AG04449 (cell line): ENCODE measurements around the gene CLK2.

Experiments used
- CTCF ChIA-PET: fragments of 350-600 bp; formaldehyde crosslinking; extraction: SDS; loops from one replicate; lab custom pipeline; 2021; ENCODE audit warnings: antibody characterized with exemption; lab: Yijun Ruan, JAX
- POLR2A ChIA-PET: fragments of 400-600, 350-600 bp; formaldehyde crosslinking; extraction: SDS; loops from one replicate; lab custom pipeline; 2020; ENCODE audit warnings: antibody characterized with exemption, inconsistent platforms; lab: Yijun Ruan, JAX
- DNase-seq: peaks from one replicate; pipeline ENCODE4 v3.0.0-alpha.2; 2010; ENCODE audit warnings: low read depth, low spot score
- H3K4me3 ChIP-seq: 2 replicates; pipeline ENCODE4 v1.5.1; 2011; ENCODE audit warnings: low read depth, mild to moderate bottlenecking, control low read depth, low read length
- TF ChIP-seq, protein P1 (sequence below): IDR thresholded peaks from one replicate; pipeline ENCODE4 v1.5.1; 2011; ENCODE audit warnings: mild to moderate bottlenecking, moderate library complexity, low read length, control low read depth, inconsistent platforms; ENCODE audit not compliant: insufficient read depth; ENCODE audit errors: missing control alignments

Gene CLK2

DNA sequence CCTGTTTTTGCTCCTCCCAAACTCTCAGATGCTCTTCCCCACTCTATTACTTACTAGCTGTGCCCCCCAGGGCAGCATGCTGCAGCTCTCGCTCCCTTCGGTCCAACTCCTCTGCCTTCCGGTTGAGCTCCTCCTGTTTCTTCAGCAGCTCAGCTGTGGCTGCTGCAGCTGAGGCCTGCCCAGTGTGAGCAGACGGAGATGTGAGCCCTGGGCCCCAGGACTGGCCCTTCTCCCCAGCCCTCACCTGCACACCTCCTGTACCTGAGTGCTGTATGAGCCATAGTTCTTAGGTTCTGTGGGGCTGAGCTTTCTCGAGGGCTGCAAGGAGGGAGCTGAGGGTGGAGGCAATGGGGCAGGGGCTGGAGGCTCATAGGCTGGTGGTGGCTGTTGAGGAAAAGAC is 13.0 kb downstream of the CLK2 start:
- TF ChIP-seq, protein P1, sequence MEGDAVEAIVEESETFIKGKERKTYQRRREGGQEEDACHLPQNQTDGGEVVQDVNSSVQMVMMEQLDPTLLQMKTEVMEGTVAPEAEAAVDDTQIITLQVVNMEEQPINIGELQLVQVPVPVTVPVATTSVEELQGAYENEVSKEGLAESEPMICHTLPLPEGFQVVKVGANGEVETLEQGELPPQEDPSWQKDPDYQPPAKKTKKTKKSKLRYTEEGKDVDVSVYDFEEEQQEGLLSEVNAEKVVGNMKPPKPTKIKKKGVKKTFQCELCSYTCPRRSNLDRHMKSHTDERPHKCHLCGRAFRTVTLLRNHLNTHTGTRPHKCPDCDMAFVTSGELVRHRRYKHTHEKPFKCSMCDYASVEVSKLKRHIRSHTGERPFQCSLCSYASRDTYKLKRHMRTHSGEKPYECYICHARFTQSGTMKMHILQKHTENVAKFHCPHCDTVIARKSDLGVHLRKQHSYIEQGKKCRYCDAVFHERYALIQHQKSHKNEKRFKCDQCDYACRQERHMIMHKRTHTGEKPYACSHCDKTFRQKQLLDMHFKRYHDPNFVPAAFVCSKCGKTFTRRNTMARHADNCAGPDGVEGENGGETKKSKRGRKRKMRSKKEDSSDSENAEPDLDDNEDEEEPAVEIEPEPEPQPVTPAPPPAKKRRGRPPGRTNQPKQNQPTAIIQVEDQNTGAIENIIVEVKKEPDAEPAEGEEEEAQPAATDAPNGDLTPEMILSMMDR = no peak
- ChIA-PET POLR2A (interaction anchor here (1.1 to 1.6 kb wide), 2 partner anchors 9 to 17 kb away, joined by 3 to 6 read pairs; no protein-coding TSS in a partner anchor), CTCF (interaction anchor here (0.6 to 4.8 kb wide), 7 partner anchors 10 to 66 kb away, joined by 3 to 97 read pairs (median 3); no protein-coding TSS in a partner anchor)
- DNase-seq = no peak
- H3K4me3 ChIP-seq = no peak overlapping the region

DNA sequence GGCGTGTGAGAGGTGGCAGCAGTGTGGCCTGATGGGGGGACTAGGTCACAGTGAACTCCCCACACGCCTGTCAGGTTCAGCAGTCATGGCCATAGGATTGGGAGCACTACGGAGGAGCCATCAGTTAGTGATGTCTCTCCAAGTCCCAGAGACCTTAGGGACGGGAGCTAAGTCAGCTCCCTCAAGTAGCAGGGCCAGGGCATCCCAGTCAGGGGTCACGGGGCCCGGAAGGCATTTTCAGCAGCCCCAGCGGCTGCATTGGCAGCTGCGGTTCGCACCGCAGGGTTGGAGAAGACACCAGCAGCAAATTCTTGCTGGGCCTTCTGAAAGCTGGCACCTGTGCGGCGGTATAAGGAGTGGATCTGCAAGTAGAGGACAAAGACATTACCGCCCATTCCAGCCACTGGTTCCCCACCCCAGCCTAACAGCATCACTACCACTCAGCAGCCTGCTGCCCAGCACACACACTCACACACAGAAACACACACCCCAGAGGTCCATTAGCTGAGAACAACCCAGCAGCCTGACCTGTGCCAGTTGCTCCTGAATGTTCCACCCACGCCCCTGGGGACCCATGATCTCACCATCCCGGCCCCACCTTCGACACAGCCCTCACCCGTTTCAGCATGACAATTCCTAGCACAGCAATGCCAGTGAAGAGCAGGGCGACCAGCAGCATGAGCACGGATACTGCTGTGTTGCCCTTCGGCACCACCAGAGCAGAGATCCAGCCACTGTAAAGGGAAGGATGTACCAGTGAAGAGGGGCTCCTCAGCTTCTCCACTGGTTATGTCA is 17.0 kb downstream of the CLK2 start:
- DNase-seq = no peak
- ChIA-PET POLR2A (no interaction called here), CTCF (interaction anchor here (0.7 to 11.3 kb wide), 8 partner anchors 9 to 353 kb away, joined by 3 to 253 read pairs (median 5); partner anchors contain the start of genes CLK2, HCN3, KRTCAP2 and RUSC1)

DNA sequence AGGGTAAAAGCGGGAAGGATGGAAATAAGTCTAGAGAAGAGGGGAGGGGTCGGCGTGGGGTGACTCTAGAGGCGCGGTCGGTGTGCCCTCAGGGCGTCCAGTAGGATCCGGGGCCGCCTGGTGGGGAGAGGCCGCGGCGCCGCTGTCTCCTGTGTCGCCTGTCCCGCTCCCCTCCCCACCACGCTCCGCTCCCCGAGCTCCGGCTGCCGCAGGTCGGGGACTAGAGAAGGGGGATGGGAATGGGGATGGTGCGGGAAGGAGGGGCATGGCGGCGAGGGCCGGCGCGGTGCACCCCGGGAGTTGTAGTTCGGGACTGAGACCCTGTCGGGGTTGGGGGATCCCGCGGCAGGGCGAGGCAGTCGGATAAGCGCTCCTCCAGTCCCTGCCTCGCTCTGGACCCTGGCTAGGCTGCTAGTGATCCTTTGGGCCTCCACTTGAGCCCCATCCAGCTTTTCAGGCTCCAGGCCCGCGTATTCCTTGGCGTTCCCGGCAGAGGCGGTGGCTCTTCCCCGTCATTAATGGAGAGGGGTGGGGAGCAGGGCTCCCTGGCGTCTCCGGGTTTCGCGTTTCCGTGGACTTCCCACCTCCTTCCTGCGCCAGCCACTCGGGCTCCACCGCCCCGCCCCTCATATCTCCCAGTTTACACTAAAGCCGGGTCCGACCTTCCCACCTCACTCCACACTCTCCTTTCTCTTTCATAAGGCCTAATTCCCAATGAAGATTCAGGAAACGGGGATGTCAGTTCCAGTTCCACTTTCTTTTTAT is 17.9 kb downstream of the CLK2 start, which contains the start of gene ENTREP3:
TSS of gene ENTREP3 (minus strand) at position 241 of the 765 bp plus-strand sequence. CDS start 606 bp downstream, outside the sequence.
- DNase-seq = no peak
- TF ChIP-seq, protein P1 = no peak
- POLR2A ChIA-PET = interaction anchor here (0.7 to 1.0 kb wide), 3 partner anchors 11 to 68 kb away, joined by 3 to 4 read pairs (median 3); no protein-coding TSS in a partner anchor
- CTCF ChIA-PET = interaction anchor here (0.7 to 11.3 kb wide), 7 partner anchors 8 to 354 kb away, joined by 3 to 253 read pairs (median 7); partner anchors contain the start of genes CLK2, HCN3 and RUSC1
- peak within 1 kb of the TSS; percentile 81 for H3K4me3 ChIP-seq

More for the DNA sequence above, 17.0 kb downstream of the CLK2 start:
- TF ChIP-seq, protein P1 = no peak
- peak overlapping the region; percentile 81 for H3K4me3 ChIP-seq

- H3K4me3 ChIP-seq = peak overlapping the region; percentile 81
- DNase-seq = no peak
- TF ChIP-seq, protein P1 = no peak
- CTCF ChIA-PET = interaction anchor here (1.1 to 11.3 kb wide), 5 partner anchors 9 to 354 kb away, joined by 3 to 253 read pairs (median 12); partner anchors contain the start of genes CLK2, HCN3 and RUSC1
- POLR2A ChIA-PET = interaction anchor here (0.7 to 1.0 kb wide), 4 partner anchors 12 to 69 kb away, joined by 3 to 4 read pairs (median 3); no protein-coding TSS in a partner anchor
Measured at GRCh38 chr1:155254714-155255242, 18.5 kb downstream of the CLK2 start.

- ChIA-PET POLR2A (interaction anchor here (0.7 kb wide), 1 partner anchor 68 kb away, joined by 3 read pairs; no protein-coding TSS in a partner anchor), CTCF (interaction anchor here (2.2 to 11.3 kb wide), 4 partner anchors 9 to 69 kb away, joined by 7 to 253 read pairs (median 62); partner anchors contain the start of genes CLK2, HCN3 and RUSC1)
- TF ChIP-seq, protein P1 = no peak
- DNase-seq = no peak
- peak overlapping the region; percentile 81 for H3K4me3 ChIP-seq
Measured at GRCh38 chr1:155254228-155254713, 19.0 kb downstream of the CLK2 start.
